ENCODE measurements around the gene DNM3. TPM values are rescaled to one million over a fixed set of nuclear protein-coding genes. Genes with fewer than 3 reads are reported as not detected.

Gene DNM3
- total and polyA plus RNA-seq, 10 of the 15 experiments (the other 5 are each of a cell fraction or from before 2014, with no cell fraction given): 0.03 to 1.5 (median 0.08) TPM; not detected in 3

DNA sequence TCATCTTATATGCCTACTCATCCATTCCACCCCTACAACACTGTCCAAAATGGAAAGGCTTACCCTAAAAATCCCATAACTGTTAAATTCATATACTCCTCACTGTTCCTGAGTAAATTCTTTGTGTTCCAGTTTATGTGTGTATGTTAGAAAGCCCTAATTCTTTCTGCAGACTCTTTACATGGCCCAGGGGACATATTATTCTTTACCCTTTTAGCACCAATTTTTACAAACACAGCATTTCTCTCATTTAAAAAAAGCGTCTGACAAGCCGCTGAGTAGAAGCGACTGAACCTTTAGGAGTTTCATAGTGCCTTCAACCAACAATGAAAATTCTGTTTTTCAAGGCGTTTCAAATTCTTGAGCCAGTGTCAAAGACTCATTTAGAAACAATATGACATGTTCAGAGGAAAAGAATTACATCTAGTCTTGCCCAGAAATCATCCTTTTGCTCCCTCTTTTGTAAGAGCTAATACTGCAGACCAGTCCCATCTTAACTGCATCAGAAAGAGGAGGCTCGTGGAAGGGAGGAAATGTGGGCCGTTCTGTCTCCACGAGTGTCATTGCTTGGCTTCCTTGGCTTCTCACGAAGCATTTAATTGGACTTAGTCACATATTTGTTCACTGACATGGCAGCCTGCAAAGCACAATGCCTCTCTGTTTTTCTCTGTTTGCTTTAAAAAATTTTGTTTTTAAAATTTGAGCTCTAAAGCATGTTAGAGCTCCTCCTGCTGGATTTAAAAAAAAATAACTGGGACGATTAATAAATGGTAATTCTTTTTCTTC is 557.9 kb downstream of the DNM3 start:
- Histone ChIP-seq H3K9ac (ENCODE audit: control insufficient read depth, insufficient read depth, low read length) (peak overlapping the region; percentile 59), H3K4me1 (ENCODE audit: control insufficient read depth, insufficient read depth, low read length) (peaks cover 58% of the 10 kb centered on the region), H3K27ac (ENCODE audit: control insufficient read depth, insufficient read depth) (peak overlapping the region; percentile 89), H3K27me3 (replicated peaks in 1 of 2; ENCODE audit: control insufficient read depth in 2 of 2, insufficient read depth in 2 of 2, low read length in 1 of 2) (no peaks in the 10 kb centered on the region), H3K4me3 (0 out of 2 replicates have a peak overlapping the region, but pooled peaks have one; percentile 3), H3K36me3 (ENCODE audit: control insufficient read depth in 2 of 2, insufficient read depth in 2 of 2, low read length in 1 of 2) (no peaks in the 10 kb centered on the region), H3K79me2 (ENCODE audit: control insufficient read depth, insufficient read depth, low read length) (no peaks in the 10 kb centered on the region), H2AFZ (ENCODE audit: control insufficient read depth, low read depth, low read length) (peak overlapping the region; percentile 71), H3K4me2 (ENCODE audit: control insufficient read depth, insufficient read depth) (peak overlapping the region; percentile 61), H3K9me3 (replicated peaks; ENCODE audit: control insufficient read depth, insufficient read depth, low read length) (no peaks in the 10 kb centered on the region; the same call in 2 of the 3 replicates), H4K20me1 (ENCODE audit: control insufficient read depth, insufficient read depth) (no peaks in the 10 kb centered on the region)
- in situ Hi-C loops (cut with MboI) (loop anchor here (5.0 kb wide), 1 partner anchor 312 kb away; no protein-coding TSS in a partner anchor), intact Hi-C loops (cut with micrococcal nuclease; ENCODE audit: unreplicated experiment) (loop anchor here (1.0 to 5.0 kb wide), 6 partner anchors 18 to 397 kb away; no protein-coding TSS in a partner anchor)
- TSS peak; percentile 59 for BruUV-seq (replicated peaks)
- ChIA-PET SMC1A (ENCODE audit: uncharacterized antibody, unreplicated experiment) (interaction anchor here (0.8 to 16.5 kb wide), 41 partner anchors 9 to 395 kb away, joined by 3 to 458 read pairs (median 5); no protein-coding TSS in a partner anchor), RAD21 (ENCODE audit: unreplicated experiment) (interaction anchor here (0.6 to 15.1 kb wide), 40 partner anchors 9 to 413 kb away, joined by 3 to 394 read pairs (median 5); partner anchors contain the start of gene PIGC), POLR2A (interaction anchor here (0.6 to 8.1 kb wide), 5 partner anchors 9 to 333 kb away, joined by 4 to 73 read pairs (median 5); no protein-coding TSS in a partner anchor), CTCF (interaction anchor here (0.5 to 12.4 kb wide), 50 partner anchors 8 to 596 kb away, joined by 3 to 153 read pairs (median 4); no protein-coding TSS in a partner anchor)
- 10% methylated on average over 9 of the region's 9 CpGs for WGBS (ENCODE audit: insufficient coverage, insufficient replicate concordance, low lambda C conversion rate, missing lambda C conversion rate)
- ATAC-seq: peak; percentile 58
- no peak for FAIRE-seq
- DNase-seq (ENCODE audit: low read depth, low spot score): no peak
- TF ChIP-seq HDAC6 (IDR thresholded peaks at IDR 0.05; ENCODE audit: unreplicated experiment) (no peak), ETV6 (conservative IDR thresholded peaks at IDR 0.05 in 1 of 2, IDR thresholded peaks at IDR 0.05 in 1 of 2; ENCODE audit: borderline replicate concordance in 1 of 2, low read depth in 1 of 2) (peak in 1 of 2 experiments; percentile 9; a peak in 1 of 4 replicates), SMAD1 (IDR thresholded peaks at IDR 0.05; ENCODE audit: low read depth, partially characterized antibody) (no peak), HDAC2 (IDR thresholded peaks at IDR 0.05) (no peak), NFXL1 (IDR thresholded peaks at IDR 0.05; ENCODE audit: borderline replicate concordance) (no peak), SKIL (IDR thresholded peaks at IDR 0.05; ENCODE audit: low read depth, poor library complexity, severe bottlenecking) (peak; percentile 27), ZBED1 (IDR thresholded peaks at IDR 0.05; ENCODE audit: borderline replicate concordance) (no peak), CEBPB (IDR thresholded peaks at IDR 0.05; ENCODE audit: borderline replicate concordance in 1 of 2, low read depth in 2 of 2, low read length in 2 of 2) (no peak), RFX5 (IDR thresholded peaks at IDR 0.05; ENCODE audit: low read depth, low read length) (no peak), CTCF (IDR thresholded peaks at IDR 0.05 in 2 of 3, conservative IDR thresholded peaks at IDR 0.05 in 1 of 3; ENCODE audit: control insufficient read depth in 2 of 3, extremely low read depth in 1 of 3, insufficient read depth in 1 of 3, low read depth in 3 of 3, low read length in 3 of 3) (peak; percentile 35 to 58 (median 54); a peak in 5 of 6 replicates), ZNF384 (IDR thresholded peaks at IDR 0.05; ENCODE audit: borderline replicate concordance, low read depth, low read length) (no peak)
- TF ChIP-seq, protein P1, sequence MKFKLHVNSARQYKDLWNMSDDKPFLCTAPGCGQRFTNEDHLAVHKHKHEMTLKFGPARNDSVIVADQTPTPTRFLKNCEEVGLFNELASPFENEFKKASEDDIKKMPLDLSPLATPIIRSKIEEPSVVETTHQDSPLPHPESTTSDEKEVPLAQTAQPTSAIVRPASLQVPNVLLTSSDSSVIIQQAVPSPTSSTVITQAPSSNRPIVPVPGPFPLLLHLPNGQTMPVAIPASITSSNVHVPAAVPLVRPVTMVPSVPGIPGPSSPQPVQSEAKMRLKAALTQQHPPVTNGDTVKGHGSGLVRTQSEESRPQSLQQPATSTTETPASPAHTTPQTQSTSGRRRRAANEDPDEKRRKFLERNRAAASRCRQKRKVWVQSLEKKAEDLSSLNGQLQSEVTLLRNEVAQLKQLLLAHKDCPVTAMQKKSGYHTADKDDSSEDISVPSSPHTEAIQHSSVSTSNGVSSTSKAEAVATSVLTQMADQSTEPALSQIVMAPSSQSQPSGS (IDR thresholded peaks at IDR 0.05; ENCODE audit: low read length): peak; percentile 42; the same call in 1 of the 2 replicates
- TF ChIP-seq, protein P2, sequence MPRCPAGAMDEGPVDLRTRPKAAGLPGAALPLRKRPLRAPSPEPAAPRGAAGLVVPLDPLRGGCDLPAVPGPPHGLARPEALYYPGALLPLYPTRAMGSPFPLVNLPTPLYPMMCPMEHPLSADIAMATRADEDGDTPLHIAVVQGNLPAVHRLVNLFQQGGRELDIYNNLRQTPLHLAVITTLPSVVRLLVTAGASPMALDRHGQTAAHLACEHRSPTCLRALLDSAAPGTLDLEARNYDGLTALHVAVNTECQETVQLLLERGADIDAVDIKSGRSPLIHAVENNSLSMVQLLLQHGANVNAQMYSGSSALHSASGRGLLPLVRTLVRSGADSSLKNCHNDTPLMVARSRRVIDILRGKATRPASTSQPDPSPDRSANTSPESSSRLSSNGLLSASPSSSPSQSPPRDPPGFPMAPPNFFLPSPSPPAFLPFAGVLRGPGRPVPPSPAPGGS (IDR thresholded peaks at IDR 0.05; ENCODE audit: borderline replicate concordance, insufficient read depth, low read depth, low read length, poor library complexity, severe bottlenecking): no peak

Data from GM12878 (cell line).